Suprapubic skin (tissue), 4 donors: Measurements from ENCODE around the gene PGA4.

ENCODE experiments used
- EP300 ChIP-seq: sonication (generic); formaldehyde crosslinking; IDR thresholded peaks from one replicate; pipeline ENCODE4 v1.6.1; 2017; ENCODE audit warnings: antibody characterized with exemption
- POLR2A ChIP-seq, 2 donors: fragments of 450-650 bp; IDR thresholded peaks; one replicate each; pipeline ENCODE4 v1.6.1; 2017; ENCODE audit warnings: antibody characterized with exemption in 2 of 2, mild to moderate bottlenecking in 2 of 2, moderate library complexity in 2 of 2
- POLR2AphosphoS5 ChIP-seq, 3 donors: sonication (generic); formaldehyde crosslinking; IDR thresholded peaks; one replicate each; pipeline ENCODE4 v1.6.1; 2017; ENCODE audit warnings: antibody characterized with exemption in 3 of 3
- TF ChIP-seq, protein P1 (sequence below), 2 donors: fragments of 200-600 bp in 1 of 2; fragments of 450-650 bp in 1 of 2; sonication (generic) in 1 of 2; IDR thresholded peaks; one replicate each; pipeline ENCODE4 v1.5.1; 2016 to 2019; ENCODE audit warnings: antibody characterized with exemption in 2 of 2, mild to moderate bottlenecking in 1 of 2, moderate library complexity in 1 of 2

- no peak for TF ChIP-seq POLR2A (IDR thresholded peaks at IDR 0.05)
- TF ChIP-seq, protein P1, sequence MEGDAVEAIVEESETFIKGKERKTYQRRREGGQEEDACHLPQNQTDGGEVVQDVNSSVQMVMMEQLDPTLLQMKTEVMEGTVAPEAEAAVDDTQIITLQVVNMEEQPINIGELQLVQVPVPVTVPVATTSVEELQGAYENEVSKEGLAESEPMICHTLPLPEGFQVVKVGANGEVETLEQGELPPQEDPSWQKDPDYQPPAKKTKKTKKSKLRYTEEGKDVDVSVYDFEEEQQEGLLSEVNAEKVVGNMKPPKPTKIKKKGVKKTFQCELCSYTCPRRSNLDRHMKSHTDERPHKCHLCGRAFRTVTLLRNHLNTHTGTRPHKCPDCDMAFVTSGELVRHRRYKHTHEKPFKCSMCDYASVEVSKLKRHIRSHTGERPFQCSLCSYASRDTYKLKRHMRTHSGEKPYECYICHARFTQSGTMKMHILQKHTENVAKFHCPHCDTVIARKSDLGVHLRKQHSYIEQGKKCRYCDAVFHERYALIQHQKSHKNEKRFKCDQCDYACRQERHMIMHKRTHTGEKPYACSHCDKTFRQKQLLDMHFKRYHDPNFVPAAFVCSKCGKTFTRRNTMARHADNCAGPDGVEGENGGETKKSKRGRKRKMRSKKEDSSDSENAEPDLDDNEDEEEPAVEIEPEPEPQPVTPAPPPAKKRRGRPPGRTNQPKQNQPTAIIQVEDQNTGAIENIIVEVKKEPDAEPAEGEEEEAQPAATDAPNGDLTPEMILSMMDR (IDR thresholded peaks at IDR 0.05) = no peak
- no peak for TF ChIP-seq EP300
- TF ChIP-seq POLR2AphosphoS5 (IDR thresholded peaks at IDR 0.05) = no peak
Observed at GRCh38 chr11:61274084-61274483, 51.9 kb downstream of the PGA4 start.
